ENCODE results near the gene SLC47A1. TPM values are rescaled to one million over a fixed set of nuclear protein-coding genes. Genes with fewer than 3 reads are reported as not detected.

The SLC47A1 gene
- total RNA-seq, 2 experiments from 2014 or later = not detected

DNA sequence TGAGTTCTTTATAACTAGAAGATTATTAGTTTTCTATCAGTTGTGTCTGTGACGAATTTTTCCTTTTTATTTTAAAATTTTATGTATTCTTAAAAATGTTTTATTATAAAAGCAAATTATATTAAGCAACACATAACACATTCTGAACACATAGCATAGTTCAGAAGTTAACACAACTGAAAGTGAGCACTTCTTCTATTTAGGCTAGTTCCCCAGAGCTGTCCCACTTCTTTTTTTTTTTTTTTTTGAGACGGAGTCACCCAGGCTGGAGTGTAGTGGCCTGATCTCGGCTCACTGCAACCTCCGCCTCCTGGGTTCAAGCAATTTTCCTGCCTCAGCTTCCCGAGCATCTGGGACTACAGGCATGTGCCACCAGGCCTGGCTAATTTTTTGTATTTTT lies 77.2 kb downstream of the SLC47A1 start:
- Histone ChIP-seq H3K27me3 (ENCODE audit: control insufficient read depth in 1 of 2, insufficient read depth in 2 of 2, low read length in 2 of 2) (no peaks in the 10 kb centered on the region), H3K9me3 (ENCODE audit: control insufficient read depth in 1 of 2, insufficient read depth in 1 of 2, low read length in 2 of 2) (no peaks in the 10 kb centered on the region), H3K27ac (ENCODE audit: low read depth in 1 of 2, low read length in 2 of 2) (no peak overlapping the region), H3K4me3 (ENCODE audit: low read length) (no peak overlapping the region), H3K4me1 (ENCODE audit: insufficient read depth, low read length) (no peaks in the 10 kb centered on the region), H3K36me3 (ENCODE audit: insufficient read depth, low read length) (no peaks in the 10 kb centered on the region)
- Mint-ChIP-seq H3K36me3 (ENCODE audit: low read depth) (no peaks in the 10 kb centered on the region), H3K4me1 (ENCODE audit: low read depth) (no peaks in the 10 kb centered on the region), H3K27ac (no peak overlapping the region), H3K27me3 (peaks cover 4% of the 10 kb centered on the region), H3K4me3 (no peak overlapping the region), H3K9me3 (no peaks in the 10 kb centered on the region)
- DNase-seq = no peak
- ChIA-PET POLR2A (interaction anchor here (0.8 kb wide), 1 partner anchor 13 kb away, joined by 3 read pairs; no protein-coding TSS in a partner anchor), CTCF (no interaction called here)
- TF ChIP-seq, protein P1, sequence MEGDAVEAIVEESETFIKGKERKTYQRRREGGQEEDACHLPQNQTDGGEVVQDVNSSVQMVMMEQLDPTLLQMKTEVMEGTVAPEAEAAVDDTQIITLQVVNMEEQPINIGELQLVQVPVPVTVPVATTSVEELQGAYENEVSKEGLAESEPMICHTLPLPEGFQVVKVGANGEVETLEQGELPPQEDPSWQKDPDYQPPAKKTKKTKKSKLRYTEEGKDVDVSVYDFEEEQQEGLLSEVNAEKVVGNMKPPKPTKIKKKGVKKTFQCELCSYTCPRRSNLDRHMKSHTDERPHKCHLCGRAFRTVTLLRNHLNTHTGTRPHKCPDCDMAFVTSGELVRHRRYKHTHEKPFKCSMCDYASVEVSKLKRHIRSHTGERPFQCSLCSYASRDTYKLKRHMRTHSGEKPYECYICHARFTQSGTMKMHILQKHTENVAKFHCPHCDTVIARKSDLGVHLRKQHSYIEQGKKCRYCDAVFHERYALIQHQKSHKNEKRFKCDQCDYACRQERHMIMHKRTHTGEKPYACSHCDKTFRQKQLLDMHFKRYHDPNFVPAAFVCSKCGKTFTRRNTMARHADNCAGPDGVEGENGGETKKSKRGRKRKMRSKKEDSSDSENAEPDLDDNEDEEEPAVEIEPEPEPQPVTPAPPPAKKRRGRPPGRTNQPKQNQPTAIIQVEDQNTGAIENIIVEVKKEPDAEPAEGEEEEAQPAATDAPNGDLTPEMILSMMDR (IDR thresholded peaks at IDR 0.05) = no peak
- intact Hi-C loops (cut with DNase I, micrococcal nuclease) = no loop called here
- no peak for ATAC-seq (ENCODE audit: poor library complexity)

DNA sequence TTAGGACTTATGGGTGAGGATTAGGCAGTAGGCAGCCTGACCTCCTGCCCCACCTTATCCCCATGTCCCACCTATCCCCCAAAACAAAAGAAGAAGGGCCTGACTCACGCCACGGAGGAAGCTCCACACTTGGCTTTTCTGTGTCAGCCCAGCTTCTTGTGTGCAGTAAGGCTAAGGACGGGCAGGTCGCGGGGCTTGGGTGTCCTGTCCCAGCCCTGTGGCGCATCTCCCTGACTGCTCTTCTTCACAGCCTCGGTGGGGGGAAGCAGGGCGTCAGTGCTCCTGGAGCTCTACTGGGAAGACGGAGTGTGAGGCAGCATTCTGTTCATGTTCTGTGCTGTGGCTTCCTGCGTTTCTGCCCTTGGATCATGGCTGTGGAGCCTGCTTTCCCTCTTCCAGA lies 80.3 kb downstream of the SLC47A1 start:
- ChIA-PET POLR2A (no interaction called here), CTCF (no interaction called here)
- Mint-ChIP-seq H3K27ac (no peak overlapping the region), H3K27me3 (no peaks in the 10 kb centered on the region), H3K4me1 (ENCODE audit: low read depth) (no peaks in the 10 kb centered on the region), H3K4me3 (no peak overlapping the region), H3K36me3 (ENCODE audit: low read depth) (peaks cover 10% of the 10 kb centered on the region), H3K9me3 (peaks cover 10% of the 10 kb centered on the region)
- DNase-seq (no peak), ATAC-seq (ENCODE audit: poor library complexity) (no peak)
- Histone ChIP-seq H3K9me3 (ENCODE audit: control insufficient read depth in 1 of 2, insufficient read depth in 1 of 2, low read length in 2 of 2) (peaks cover 11 to 17% of the 10 kb centered on the region in 2 experiments), H3K4me3 (ENCODE audit: low read length) (no peak overlapping the region), H3K27me3 (ENCODE audit: control insufficient read depth in 1 of 2, insufficient read depth in 2 of 2, low read length in 2 of 2) (no peaks in the 10 kb centered on the region), H3K36me3 (ENCODE audit: insufficient read depth, low read length) (no peaks in the 10 kb centered on the region), H3K27ac (ENCODE audit: low read depth in 1 of 2, low read length in 2 of 2) (no peak overlapping the region), H3K4me1 (ENCODE audit: insufficient read depth, low read length) (no peaks in the 10 kb centered on the region)
- intact Hi-C loops (cut with DNase I, micrococcal nuclease) = no loop called here
- TF ChIP-seq, protein P1 (IDR thresholded peaks at IDR 0.05) = no peak

DNA sequence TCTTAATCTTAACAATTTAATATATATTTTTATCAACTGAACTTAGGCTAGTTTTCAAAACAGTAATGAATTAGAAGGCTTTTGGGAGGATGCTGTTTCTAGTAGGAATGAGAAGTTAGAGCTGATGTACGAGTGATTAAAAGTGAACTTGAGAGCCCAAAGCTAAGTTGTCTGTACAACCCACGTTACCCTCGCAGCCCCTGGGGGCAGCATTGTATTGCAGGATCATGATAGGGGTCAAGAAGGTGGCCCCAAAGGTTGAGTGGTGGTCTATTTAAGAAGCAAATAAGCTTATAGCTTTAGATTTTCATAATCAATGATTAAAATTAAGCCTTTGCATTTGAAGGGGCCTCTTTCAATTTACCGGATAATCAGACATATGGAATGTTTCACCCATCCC lies 81.2 kb downstream of the SLC47A1 start:
- intact Hi-C loops (cut with DNase I, micrococcal nuclease) = no loop called here

More for the DNA sequence above, 81.2 kb downstream of the SLC47A1 start:
- Mint-ChIP-seq H3K4me3 (no peak overlapping the region), H3K36me3 (ENCODE audit: low read depth) (peaks cover 18% of the 10 kb centered on the region), H3K27ac (no peak overlapping the region), H3K9me3 (peaks cover 19% of the 10 kb centered on the region), H3K27me3 (no peaks in the 10 kb centered on the region), H3K4me1 (ENCODE audit: low read depth) (no peaks in the 10 kb centered on the region)
- Histone ChIP-seq H3K36me3 (ENCODE audit: insufficient read depth, low read length) (no peaks in the 10 kb centered on the region), H3K27me3 (ENCODE audit: control insufficient read depth in 1 of 2, insufficient read depth in 2 of 2, low read length in 2 of 2) (no peaks in the 10 kb centered on the region), H3K4me1 (ENCODE audit: insufficient read depth, low read length) (no peaks in the 10 kb centered on the region), H3K4me3 (ENCODE audit: low read length) (no peak overlapping the region), H3K27ac (ENCODE audit: low read depth in 1 of 2, low read length in 2 of 2) (no peak overlapping the region), H3K9me3 (ENCODE audit: control insufficient read depth in 1 of 2, insufficient read depth in 1 of 2, low read length in 2 of 2) (peaks cover 13 to 26% of the 10 kb centered on the region in 2 experiments)
- ChIA-PET POLR2A (no interaction called here), CTCF (no interaction called here)
- no peak for DNase-seq
- ATAC-seq (ENCODE audit: poor library complexity) = no peak
- TF ChIP-seq, protein P1 (IDR thresholded peaks at IDR 0.05) = no peak
